Activated CD4-positive, alpha-beta T cell treated with anti-CD3 and anti-CD28 coated beads, Interleukin-2, Interleukin-4, amounts not matched to agents 100 ng/mL and 50 ng/mL, durations not matched to agents 16 hours and 8 hours (primary cell): ENCODE results near the gene PATJ.
A peak's percentile ranks its signal among the peaks of the same experiment; 100 is the strongest.
"Not testable (repeated sequence)": the region's sequence is repeated elsewhere in the genome, so short reads cannot be mapped to it uniquely, and the experiment has no call there.

Experiments
- DNase-seq: peaks from one replicate; pipeline ENCODE4 v3.0.0-alpha.2; 2020; ENCODE audit warnings: low spot score

The PATJ gene

DNA sequence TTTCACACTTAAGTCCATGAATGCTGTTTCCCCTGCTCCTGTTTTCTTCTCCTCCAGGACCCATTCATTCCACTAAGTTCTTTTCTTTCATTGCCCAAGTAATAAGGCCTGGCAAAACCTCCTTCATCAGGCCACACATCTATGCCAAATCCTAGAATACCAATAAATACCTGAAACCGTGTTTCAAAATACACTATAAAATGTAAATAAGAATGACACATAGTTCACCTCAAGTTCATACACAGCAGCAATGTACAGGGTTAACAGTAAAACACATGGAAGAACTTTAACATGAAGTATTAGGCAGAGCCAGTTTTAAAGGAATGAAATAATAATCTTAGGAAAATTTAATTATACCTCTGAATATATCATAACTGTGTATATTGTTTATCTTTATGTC is 365.6 kb downstream of the PATJ start:
- no peak for DNase-seq

DNA sequence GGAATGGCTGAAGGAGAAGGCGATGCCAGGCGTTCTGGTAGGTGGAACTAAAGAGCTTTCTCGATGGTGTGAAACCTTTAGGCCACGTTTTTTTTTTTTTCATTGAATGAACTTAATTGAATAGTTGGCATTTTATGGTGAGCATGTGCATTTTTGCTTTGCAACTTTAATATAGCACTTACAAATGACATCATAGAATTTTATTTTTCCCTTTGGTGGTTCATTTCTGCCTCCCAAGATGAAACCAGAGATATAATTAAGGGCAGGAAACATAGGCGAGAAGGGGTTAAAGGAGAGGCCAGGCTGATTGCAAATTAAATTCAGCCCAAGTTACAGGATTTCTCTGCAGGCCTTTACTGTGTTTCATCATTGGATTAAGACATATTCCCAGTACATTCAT is 366.8 kb downstream of the PATJ start:
- no peak for DNase-seq

DNA sequence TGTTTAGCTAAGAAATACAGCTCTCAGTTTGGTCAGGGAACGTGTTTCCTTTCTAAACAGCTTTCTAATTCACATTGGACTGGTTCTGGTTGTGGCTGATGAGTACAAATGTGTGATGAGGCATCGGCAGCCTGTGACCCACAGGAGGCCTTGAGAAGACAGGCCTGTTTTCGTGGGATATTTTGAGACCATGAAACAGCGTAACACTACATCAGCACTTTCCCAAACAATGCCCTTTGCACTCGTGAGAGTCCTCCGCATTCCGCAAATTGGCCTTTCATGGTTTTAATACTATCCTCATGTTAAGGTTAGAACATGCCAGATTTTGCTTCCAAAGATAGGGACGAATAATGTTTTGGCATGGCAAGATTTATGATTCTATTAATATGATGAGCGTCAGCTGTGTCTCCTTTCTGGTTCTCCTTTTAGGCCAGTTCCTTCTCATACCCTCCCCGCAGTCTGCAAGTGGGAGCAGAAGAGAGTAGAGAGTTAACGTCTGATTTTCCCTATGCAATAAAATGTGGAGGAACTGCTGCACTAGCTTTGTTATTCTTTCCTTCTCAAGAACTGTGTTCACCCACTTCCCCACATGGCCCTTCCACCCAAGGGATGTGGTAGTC is 368.0 kb downstream of the PATJ start:
- DNase-seq, result no peak

DNA sequence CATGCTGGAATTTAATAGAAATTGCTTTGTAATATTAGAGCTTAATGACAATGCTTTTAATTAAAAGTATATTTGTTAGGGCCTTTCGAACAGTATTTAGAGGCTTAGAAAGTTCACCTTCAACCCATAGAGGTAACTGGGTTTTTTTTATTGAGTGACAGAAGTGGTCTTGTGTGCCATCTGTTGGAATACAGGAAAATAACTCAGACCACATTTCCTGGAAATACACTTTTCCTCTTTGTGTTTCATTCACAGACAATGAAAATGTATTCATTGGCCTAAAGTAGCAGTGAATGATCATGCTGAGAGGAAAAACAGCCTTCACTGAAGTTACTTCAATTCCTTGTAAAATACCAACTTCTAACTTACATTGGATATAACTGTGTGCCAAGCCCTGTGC is 368.8 kb downstream of the PATJ start:
- no peak for DNase-seq

DNA sequence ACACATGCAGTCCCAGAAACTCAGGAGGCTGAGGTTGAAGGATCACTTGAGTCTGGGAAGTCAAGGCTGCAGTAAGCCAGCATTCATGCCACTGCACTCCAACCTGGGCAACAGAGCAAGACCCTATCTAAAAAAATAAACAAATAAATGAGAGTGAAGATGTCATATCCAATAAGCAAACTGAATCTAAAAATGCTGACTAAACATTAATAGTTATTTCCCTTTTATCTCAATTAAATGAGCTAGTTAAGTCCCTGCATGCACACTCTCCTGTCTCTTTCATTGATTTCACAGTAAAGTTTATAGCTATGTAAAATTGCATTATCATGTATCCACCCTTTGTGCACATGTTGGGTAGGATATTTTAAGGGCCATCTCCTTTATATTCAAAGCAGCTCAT is 371.2 kb downstream of the PATJ start:
- no peak for DNase-seq

DNA sequence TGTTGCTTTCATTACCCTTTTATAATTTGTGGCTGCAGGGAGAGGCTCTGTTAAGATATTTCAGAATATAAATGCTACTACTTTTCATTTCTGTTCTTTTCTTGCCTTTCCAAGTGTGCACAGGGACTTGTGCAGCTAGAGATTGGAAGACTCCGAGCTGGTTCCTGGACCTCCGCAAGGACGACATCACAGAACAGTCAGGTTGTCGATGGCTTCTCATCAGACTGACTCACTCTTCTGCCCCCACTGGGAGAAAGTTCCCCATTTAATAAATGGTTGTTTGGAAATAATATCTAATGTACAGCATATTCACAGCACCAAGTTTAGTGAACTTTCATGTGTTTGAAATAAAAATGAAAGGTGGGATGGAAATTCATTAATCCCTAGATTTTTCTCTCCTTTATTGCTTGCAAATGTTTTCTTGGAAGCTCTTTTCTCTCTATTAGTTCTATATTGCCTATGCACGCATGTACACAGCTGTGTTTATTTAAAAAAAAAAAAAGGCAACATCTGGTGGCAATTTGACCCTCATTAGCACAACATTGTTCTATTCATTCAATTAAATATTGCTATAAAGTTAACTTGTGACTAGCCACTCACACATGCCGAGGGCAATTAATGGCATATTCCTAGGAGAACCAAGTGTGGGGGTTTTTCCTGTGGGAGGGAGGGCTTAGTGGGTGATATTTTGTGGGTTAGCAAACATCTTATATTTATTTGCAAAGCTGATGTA is 374.9 kb downstream of the PATJ start:
- no peak for DNase-seq

DNA sequence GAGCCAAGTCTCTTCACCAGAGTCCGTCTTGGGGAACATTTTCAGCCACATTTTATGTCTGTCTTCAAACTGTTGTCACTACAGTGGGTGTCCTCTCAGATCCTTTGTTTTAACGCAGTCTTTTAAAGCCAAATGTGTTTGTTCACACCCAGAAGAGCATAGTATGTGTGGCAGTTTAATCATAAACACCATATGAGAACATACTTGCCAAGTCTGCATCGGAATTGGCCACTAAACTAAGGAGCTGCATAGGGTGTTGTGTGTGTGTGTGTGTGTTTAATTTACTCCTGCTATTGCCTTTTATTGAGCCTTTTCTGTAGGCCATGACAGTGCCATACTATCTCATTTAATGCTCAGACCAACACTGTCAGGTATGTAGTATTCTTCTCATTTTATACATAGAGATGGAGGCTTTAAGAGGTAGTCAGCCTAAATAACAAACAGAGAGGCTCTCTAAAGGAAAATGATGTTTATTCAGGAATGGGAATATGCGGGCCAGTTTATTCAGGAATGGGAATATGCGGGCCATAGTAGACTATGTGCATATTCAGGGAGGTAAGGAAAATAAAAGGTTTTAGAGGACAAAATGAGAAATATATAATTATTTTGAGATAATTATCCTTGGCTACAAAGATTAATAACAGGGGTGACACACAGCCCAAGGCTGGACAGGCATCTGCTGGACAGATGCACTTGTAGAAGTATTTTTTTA is 384.5 kb downstream of the PATJ start:
- DNase-seq, result no peak

DNA sequence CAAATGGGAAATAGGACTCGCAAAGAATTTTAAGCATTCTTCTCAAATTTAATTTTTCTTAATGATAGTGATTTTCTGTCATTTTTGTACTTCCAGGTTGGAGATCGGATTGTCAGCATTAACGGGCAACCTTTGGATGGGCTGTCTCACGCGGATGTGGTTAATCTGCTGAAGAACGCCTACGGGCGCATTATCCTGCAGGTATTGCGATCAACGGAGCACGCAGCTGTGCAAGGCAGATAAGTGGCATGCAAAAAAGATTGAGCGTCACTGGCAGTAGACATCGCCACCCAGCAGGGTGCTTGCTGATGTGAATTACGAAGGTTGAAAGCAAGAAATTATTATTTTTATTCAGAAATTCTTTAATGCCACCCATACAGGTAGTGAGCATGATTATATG is 386.5 kb downstream of the PATJ start:
- no peak for DNase-seq

DNA sequence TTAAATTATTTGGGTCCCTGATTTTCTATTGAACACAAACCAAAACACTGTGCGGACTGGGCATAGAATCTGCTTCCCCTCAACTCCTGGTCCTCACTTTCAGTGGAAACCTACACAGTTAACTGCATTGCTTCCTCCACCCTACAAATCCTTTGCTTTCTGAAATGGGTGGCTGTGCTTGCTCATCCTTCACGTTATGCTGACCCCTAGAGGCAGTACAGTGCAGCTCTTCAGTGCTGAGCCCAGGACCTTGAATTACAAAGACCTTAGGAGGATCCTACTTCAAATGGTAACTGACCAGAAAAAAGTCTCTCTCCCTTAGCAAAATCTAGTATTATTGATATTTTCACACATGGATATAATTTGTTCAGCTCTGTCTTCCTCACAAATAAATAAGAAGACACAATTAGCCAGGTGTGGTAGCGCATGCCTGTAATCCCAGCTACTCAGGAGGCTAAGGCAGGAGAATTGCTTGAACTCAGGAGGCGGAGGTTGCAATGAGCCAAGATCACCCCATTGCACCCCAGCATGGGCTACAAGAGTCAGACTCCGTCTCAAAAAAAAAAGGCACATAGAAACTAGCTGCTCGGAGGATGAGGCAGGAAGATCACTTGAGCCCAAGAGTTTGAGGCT is 388.9 kb downstream of the PATJ start:
- peak; percentile 59 for DNase-seq

DNA sequence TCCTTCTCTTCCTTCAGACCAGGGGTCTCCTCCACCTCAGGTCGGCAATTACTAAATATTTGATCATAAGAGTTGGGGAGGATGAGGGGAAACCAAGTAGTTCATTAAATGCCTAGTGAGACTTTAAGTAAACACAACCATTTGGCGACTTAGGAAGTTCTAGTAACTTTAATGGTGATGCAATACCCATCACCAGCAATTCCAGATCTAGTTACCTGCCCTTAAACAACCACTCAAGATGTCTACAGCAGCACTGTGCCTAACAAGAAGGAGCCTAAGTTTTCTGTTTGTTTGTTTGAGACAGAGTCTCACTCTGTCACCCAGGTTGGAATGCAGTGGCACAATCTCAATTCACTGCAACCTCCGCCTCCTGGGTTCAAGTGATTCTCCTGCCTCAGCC is 395.7 kb downstream of the PATJ start:
- no peak for DNase-seq

DNA sequence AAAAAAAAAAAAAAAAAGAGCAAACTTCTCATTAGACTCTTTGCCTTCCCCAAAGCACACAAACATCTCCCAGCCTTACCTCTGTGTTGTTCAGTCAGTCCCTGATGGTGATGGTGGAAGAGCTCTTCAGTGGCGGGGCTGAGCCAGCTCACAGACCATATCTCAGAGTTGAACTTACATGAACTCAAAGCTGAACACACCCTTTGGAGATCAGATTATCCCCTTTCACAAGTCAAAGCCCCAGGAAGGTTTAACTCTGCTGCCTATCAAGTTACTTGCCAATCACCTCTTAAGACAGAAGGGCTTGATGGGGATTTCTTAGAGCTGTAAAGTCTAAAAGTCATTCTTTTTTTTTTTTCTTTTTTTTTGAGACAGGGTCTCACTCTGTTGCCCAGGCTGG is 397.1 kb downstream of the PATJ start:
- no peak for DNase-seq

DNA sequence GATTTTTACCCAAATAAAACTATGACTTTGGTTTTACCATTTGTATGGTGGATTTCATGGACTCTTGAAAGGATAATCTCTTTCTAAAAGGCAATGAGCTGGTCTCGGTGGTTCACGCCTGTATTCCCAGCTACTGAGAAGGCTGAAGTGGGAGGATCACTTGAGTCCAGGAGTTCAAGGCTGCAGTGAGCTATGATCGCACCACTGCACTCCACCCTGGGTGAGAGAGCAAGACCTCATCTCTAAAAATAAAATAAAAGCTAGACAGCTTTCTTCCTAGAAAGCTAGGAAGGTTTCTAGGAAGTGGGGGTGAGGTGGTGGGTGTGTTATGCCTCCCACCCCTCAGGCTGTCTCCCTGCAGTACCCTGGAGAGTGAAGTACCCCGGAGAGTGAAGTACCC is 398.4 kb downstream of the PATJ start:
- DNase-seq, result no peak

DNA sequence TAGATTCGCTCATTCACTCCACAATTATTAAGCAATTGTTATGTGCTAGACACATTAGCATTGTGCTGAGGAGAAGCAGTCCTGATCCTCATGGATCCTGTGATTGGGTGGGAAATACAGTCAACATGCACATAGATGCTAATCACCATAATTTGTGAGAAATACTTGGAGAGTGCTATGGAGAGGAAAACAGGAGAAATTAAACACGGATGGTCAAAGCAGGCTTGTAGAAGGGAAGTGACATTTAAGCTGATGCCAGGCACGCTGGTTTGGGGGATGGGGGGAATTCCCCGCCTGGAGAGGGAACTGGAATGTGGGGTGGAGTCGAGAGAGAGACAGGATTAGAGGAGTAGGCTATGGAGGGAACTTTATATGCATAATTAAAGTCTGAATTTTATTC is 400.2 kb downstream of the PATJ start:
- no peak for DNase-seq

DNA sequence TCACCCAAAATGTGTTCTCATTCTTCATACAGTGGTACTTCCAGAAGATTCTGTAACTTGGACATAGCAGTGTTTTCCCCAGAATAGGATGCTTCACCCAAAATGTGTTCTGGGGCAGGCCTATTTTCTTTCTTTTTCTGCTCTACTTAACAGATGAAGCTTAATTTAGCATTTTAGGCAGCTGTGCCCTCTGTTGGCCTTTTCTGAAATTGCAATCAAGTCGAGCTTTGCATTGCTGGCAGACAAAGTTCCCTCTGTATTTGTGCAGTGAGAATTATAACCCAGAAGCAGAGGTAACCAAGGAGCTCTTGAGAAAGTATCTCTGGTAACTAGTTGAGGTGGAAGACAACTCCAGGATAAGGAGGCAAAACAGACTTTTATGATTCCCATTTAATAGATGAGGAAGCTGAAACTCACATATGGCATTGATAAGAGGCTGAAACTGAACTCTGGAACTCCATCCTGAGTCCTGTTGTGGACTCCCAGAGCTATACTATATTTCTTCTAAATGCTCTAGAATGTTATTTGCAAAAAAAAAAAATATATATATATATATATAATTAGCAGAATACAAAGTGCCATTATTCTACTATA is 402.1 kb downstream of the PATJ start:
- peak; percentile 47 for DNase-seq

DNA sequence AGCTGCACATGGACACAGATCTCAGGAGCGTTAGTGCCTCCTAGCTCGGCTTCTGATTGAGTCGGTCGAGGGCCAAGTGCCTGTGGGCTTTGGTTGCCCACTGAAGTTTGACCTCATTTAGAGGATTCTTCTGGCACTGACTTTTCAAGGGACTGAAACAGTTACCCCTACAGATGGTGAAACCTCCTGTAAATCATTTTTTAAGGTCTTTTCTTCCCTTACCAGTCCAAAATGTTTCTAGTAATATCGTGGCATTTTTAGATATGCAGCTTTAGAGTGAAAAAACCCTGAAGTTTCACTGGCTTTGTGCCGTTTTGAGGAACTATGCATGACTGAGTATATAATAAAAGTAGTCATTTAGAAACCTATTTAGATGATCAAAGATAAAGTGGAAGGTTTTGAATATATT is 417.7 kb downstream of the PATJ start:
- no peak for DNase-seq

DNA sequence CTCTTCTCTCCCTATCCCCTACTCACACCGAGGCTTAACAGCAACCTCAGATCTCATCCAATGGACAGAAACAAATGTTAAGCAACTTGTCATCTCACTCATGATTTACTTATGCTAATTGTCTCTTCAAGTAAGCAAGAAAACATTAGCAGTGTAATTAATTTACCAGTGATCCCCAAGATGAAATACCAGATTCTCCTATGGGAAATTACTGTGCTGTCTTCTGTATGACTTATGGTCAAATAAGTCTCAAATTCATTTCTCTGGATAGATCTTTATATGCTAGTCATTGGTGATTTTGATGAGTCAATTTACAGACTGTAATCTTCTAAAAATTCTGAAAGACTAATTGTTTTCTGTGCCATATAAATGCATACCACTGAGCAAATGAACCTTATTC is 419.4 kb downstream of the PATJ start:
- DNase-seq, result no peak

DNA sequence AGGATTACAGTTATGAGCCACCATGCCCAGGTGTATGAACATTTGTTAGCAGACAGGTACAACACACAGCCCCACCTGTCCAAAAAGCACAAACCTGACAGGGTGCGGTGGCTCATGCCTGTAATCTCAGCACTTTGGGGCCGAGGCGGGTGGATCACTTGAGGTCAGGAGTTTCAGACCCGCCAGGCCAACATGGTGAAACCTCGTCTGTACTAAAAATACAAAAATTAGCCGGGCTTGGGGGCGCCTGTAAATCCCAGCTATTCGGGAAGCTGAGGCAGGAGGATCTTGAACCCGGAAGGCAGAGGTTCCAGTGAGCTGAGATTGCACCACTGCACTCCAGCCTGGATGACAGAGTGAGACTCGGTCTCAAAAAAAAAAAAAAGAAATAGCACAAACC is 428.1 kb downstream of the PATJ start:
- DNase-seq, result not testable (repeated sequence)

DNA sequence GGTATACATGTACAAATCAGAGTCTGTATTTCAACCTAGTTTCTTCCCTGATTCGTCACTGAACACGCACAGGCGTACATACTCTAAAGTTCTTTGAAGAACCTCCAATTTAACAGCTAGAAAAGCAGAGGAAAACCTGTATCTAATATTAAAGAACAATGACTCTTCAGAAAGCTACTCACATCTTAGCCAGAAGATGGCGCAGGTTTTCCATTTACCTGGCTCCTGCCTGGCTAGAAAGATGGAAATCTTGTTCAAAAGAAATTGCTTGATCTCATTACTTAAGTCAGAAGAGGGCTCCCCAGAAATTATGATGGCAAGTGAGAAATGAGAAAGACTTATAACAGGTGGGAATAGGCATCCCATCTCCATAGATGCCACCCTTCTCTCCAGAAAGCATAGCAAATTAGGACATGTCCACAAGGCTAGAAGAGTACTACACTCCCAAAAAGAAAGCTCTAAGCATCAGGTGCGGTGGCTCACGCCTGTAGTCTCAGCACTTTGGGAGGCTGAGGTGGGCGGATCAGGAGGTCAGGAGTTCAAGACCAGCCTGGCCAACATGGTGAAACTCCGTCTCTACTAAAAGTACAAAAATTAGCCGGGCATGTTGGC is 433.4 kb downstream of the PATJ start:
- DNase-seq, result peak; percentile 33

DNA sequence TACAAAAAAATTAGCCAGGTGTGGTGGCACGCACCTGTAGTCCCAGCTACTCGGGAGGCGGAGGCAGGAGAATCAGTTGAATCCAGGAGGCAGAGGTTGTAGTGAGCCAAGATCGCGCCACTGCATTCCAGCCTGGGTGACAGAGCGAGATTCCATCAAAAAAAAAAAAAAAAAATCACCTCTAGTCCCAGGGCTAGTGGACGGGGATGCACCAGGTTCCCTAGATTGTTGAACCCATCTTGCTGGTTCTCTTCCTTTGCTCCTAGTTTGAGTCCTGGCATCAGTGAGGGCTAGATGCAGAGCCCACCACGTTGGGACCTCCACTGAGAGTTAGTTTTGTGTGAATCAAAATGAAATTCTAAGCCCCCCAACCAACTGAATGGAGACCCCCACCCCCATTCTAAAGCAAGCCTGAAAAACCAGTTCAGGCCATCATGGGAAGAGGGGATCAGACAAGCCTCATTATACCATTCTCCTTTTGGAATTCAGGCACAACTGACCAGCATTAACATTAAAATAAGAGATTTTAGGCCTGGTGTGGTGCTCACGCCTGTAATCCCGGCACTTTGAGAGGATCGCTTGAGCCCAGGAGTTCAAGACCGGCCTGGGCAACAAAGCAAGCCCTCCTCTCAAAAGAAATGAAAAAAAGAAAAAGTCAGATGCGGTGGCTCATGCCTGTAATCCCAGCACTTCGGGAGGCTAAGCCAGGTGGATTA is 434.5 kb downstream of the PATJ start:
- DNase-seq, result no peak

DNA sequence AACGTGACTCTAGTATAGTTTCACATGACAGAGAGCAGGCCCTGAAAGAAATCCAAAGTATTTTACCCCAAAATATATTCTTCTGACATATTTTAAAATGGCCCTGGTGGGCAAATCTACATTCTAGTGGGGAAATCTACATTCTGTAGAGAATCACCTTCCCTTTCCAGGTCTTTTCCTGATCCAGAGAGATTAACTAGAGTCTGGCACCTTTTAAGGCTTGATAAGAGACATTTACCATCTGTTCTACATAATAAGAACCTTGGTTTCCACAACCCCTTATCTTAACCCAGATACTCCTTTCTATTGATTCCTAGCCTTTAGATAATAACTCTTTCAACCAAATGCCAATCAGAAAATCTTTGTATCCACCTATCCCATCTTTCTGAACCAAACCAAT is 435.3 kb downstream of the PATJ start:
- no peak for DNase-seq

DNA sequence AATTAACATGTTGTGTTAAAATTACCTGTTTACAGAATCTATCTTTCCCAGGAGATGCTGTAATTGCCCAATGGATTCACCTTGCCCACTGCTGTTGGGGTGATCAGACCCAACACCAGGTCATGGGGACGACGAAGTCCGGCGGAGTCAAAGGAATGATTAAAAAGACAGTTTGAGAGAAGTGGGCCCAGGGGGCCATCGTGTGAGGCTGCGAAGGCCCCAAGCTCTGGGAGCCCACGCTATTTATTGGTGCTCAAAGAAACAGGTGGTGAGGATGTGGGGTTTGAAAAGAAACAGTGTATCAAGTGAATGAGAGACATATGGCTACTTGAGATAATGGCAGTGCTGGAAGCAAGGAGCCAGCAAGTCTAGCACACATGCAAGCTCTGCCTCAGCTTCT is 436.1 kb downstream of the PATJ start:
- no peak for DNase-seq

DNA sequence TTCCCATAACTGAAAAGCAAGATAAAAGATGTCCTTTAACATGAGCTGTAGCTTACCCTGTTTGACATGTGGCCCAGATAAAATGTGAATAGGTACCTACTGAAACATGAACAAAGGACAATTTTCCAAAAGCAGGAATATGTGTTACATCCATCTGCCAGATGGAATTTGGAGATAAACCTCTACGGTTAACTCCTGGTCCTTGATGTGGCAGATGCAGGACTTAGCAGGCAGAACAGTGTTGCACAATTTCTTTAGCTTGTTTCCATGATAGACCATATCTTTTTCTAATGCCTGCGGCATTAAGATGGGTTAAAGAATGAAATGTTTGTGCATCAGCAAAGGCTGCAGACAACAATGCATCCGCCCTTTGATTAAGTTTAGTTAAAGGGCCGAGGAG is 437.8 kb downstream of the PATJ start:
- not testable (repeated sequence) for DNase-seq
